ENCODE data around the gene ZDHHC14.

- TF ChIP-seq POLR2A (IDR thresholded peaks at IDR 0.05; ENCODE audit: low read depth) (no peak), CTCF (IDR thresholded peaks at IDR 0.05) (no peak), EP300 (IDR thresholded peaks at IDR 0.05) (no peak), POLR2AphosphoS5 (IDR thresholded peaks at IDR 0.05) (no peak)
Observed at GRCh38 chr6:157376241-157376640, 4.7 kb upstream of the ZDHHC14 start.
